ENCODE measurements around the gene ZNF827.

GRCh38 chr4:145934434-145935047, 4.1 kb downstream of the ZNF827 start:
- TF ChIP-seq ZNF274 (IDR thresholded peaks at IDR 0.05; ENCODE audit: low read depth, low read length) (no peak), YY1 (IDR thresholded peaks at IDR 0.05; ENCODE audit: insufficient read depth, insufficient read length) (no peak)

Measured in NT2/D1 (cell line).